ENCODE results near the gene ARHGEF28.

ARHGEF28 gene

DNA sequence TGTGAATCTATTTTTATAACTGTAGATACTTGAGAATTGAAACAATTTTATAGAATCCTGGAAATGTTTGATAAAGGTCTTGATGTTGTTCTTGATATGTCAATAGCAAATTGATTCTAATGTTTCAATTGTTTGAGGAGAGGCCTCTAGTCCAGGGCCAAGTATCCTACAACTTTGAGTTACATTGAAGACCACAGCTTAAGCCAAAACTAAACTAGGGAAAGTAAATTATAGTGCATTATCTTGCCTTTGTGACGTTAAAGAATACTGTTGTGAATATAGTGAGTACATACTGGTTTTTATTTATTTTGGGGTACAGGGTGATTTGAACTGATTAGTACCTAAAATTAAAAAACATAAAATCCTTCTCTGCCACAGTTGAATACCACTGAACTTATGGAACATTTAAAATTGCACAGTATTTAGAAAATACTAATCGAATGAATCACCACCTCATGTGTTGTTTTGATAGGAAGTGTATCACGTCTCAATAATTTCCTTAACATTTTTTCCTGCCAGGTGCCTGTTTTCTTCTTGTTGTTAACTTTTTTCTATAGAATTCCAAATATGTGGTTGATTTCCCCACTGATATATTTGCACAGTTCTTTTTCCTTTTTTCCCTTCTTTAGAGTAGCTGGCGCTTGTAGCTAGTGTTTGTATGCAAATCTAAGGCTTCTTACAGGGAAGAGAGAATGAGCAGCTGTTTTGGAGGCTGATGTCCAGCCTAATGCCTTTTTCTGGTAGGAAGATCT, 12.5 kb downstream of the ARHGEF28 start:
- no peak for DNase-seq (ENCODE audit: low spot score)
- in situ Hi-C loops (cut with MboI; ENCODE audit: low sequenced_read_pairs, unreplicated experiment), result no loop called here

DNA sequence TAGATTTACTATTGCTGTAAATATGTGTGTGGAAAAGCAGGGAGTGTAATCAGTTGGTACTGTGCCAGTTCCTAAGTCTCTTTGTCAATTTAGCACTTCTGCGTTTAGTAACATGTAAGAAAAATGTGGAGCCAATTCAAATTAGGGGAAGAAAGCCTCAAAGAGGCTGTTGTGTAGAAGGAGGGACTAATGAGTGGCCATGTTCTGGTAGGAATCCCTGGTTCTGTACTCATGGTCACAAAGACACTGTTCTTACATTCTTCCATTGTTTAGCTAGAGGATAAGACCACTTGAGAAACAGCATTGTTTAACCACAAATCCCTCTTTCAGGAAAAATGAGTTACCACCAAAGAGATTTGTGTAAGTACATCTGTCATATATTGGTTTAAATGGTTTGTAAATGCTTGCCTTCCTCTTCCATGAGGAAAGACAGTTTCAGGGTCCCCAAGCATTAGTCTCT, 14.9 kb downstream of the ARHGEF28 start:
- in situ Hi-C loops (cut with MboI; ENCODE audit: low sequenced_read_pairs, unreplicated experiment), result no loop called here
- no peak for DNase-seq (ENCODE audit: low spot score)
- TF ChIP-seq, protein P1, sequence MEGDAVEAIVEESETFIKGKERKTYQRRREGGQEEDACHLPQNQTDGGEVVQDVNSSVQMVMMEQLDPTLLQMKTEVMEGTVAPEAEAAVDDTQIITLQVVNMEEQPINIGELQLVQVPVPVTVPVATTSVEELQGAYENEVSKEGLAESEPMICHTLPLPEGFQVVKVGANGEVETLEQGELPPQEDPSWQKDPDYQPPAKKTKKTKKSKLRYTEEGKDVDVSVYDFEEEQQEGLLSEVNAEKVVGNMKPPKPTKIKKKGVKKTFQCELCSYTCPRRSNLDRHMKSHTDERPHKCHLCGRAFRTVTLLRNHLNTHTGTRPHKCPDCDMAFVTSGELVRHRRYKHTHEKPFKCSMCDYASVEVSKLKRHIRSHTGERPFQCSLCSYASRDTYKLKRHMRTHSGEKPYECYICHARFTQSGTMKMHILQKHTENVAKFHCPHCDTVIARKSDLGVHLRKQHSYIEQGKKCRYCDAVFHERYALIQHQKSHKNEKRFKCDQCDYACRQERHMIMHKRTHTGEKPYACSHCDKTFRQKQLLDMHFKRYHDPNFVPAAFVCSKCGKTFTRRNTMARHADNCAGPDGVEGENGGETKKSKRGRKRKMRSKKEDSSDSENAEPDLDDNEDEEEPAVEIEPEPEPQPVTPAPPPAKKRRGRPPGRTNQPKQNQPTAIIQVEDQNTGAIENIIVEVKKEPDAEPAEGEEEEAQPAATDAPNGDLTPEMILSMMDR (IDR thresholded peaks at IDR 0.05; ENCODE audit: borderline replicate concordance, control extremely low read depth, extremely low read depth, insufficient read depth, missing control alignments), result no peak

More for the DNA sequence above, 12.5 kb downstream of the ARHGEF28 start:
- TF ChIP-seq, protein P1 (IDR thresholded peaks at IDR 0.05; ENCODE audit: borderline replicate concordance, control extremely low read depth, extremely low read depth, insufficient read depth, missing control alignments), result no peak

DNA sequence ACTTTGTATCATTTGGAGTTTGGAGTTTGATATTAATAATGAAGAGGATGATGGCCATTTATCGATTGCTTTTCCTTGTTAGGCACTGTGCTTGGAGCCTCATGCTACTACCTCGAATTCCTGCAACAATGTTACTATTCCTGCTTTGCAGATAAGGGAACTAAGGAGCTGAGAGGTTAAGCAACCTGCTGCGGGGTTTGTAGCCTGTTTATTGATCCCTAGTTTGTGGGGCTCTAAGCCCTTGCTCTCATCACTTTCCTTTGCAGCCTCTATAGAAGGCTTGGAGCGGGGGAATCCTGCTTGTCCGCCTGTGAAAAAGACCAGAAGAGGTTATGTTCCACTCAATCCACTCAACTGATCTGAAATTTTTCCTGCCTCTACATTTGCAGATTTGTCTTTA, 15.8 kb downstream of the ARHGEF28 start:
- in situ Hi-C loops (cut with MboI; ENCODE audit: low sequenced_read_pairs, unreplicated experiment), result no loop called here
- no peak for DNase-seq (ENCODE audit: low spot score)
- TF ChIP-seq, protein P1 (IDR thresholded peaks at IDR 0.05; ENCODE audit: borderline replicate concordance, control extremely low read depth, extremely low read depth, insufficient read depth, missing control alignments), result no peak

DNA sequence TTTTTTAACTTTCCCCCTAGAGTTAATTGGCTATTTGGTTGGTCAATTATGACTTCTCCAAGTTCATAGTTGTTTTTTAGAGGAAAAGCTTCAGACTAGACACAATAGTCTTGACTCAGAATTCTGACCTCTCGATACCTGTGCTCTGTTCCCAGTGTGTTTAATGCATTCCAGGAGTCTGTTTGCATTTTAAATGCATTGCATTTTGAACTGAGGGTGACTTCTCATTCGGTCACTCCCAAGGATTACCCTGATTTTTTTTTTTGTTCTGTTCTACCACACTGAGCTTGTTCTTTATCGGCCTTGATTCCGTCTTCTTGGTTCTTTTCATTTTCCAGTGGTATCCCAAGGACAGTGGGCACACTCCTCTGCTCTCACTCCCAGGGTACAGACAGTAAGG, 16.3 kb downstream of the ARHGEF28 start:
- in situ Hi-C loops (cut with MboI; ENCODE audit: low sequenced_read_pairs, unreplicated experiment), result no loop called here
- no peak for DNase-seq (ENCODE audit: low spot score)
- TF ChIP-seq, protein P1 (IDR thresholded peaks at IDR 0.05; ENCODE audit: borderline replicate concordance, control extremely low read depth, extremely low read depth, insufficient read depth, missing control alignments), result no peak

DNA sequence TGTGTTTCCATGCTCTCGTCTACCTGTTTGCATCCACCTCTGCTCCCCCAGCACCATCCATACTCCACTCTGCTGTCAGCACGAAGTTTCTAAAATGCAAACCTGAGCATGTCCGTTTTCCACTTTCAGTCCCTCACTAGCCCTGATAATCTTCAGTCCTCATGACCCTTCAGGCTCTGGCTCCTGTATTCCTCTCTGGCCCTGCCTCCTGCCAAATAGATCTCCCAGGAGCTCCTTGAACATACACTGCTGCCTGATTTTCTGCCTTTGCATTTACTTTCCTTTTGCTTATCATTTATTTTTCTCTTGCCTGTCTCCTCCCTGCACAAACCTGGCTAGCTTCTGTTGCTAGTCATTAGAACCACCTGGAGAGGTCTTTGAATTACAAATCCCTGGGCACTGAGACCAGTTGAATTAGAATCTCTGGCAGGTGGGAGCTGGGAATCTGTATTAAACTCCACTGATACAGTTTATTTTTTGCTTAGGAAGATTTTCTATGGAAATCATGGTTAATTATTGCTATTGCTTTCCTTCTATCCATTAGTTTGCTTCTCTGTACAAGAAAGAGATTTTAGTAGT, 18.5 kb downstream of the ARHGEF28 start:
- TF ChIP-seq, protein P1 (IDR thresholded peaks at IDR 0.05; ENCODE audit: borderline replicate concordance, control extremely low read depth, extremely low read depth, insufficient read depth, missing control alignments), result no peak
- in situ Hi-C loops (cut with MboI; ENCODE audit: low sequenced_read_pairs, unreplicated experiment), result no loop called here
- no peak for DNase-seq (ENCODE audit: low spot score)

DNA sequence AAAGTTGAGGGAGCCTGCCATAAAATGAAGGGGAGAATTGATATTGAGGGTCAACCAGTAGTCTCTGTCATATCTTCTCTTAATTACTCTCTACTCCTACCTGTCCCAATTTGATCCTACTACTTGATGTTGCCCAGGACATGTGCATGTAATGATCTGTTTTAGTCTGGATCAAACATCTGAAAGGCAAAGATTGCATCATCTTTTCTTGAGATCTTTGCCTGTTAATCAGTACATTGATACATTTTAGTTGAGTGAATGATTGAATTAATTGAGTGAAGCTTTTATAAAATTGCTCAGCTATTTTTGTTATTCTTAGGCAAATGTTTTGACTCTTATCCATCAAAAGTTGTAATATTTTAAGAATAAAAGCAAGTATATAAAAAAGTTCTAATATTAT, 21.7 kb downstream of the ARHGEF28 start:
- TF ChIP-seq, protein P1 (IDR thresholded peaks at IDR 0.05; ENCODE audit: borderline replicate concordance, control extremely low read depth, extremely low read depth, insufficient read depth, missing control alignments), result no peak
- DNase-seq (ENCODE audit: low spot score), result no peak
- in situ Hi-C loops (cut with MboI; ENCODE audit: low sequenced_read_pairs, unreplicated experiment), result no loop called here
